B cell (primary cell): Measurements from ENCODE around the gene DDOST. TPM values are rescaled to one million over a fixed set of nuclear protein-coding genes. Genes with fewer than 3 reads are reported as not detected.

Experiments
- ATAC-seq: fragments of 200-7000 bp; cut with Tn5 transposase; one replicate; pipeline ENCODE4 v1.10.0; 2021; ENCODE audit warnings: low read depth, mild to moderate bottlenecking, moderate number of reproducible peaks, moderate library complexity
- CTCF ChIA-PET: fragments of 350-600 bp; sonication (Branson Sonifier 250); formaldehyde crosslinking; loops from one replicate; lab custom pipeline; 2021; ENCODE audit warnings: antibody characterized with exemption, inconsistent platforms; lab: Charles Lee
- POLR2A ChIA-PET: fragments of 350-600 bp; sonication (Branson Sonifier 250); formaldehyde crosslinking; loops from one replicate; lab custom pipeline; 2021; ENCODE audit warnings: antibody characterized with exemption; lab: Charles Lee
- DNase-seq: peaks from one replicate; pipeline ENCODE4 v3.0.0; 2013
- H2AFZ ChIP-seq: 2 replicates; pipeline ENCODE4 v1.6.1; 2012; ENCODE audit warnings: mild to moderate bottlenecking, low read depth, low read length; ENCODE audit not compliant: insufficient read depth, poor library complexity, severe bottlenecking
- H3K27ac ChIP-seq, 2 donors: 1 replicate in 1 of 2; 2 replicates in 1 of 2; pipeline ENCODE4 v1.5.1; 2012 to 2013; ENCODE audit warnings: low read length in 2 of 2, mild to moderate bottlenecking in 2 of 2, moderate library complexity in 1 of 2
- H3K27me3 ChIP-seq, 4 experiments: fragments of 200-600 bp in 1 of 4; sonication (generic) in 1 of 4; replicated peaks in 1 of 4; 1 replicate in 2 of 4; 2 replicates in 2 of 4; pipeline versions ENCODE4 v1.6.1 to v1.7.0; 2013 to 2016; ENCODE audit warnings: low read length in 3 of 4, mild to moderate bottlenecking in 2 of 4, mixed read lengths in 1 of 4, moderate library complexity in 1 of 4; ENCODE audit not compliant: insufficient read depth in 4 of 4, control insufficient read depth in 3 of 4; ENCODE audit errors: control extremely low read depth in 1 of 4
- H3K36me3 ChIP-seq, 2 experiments: replicated peaks in 1 of 2; 1 replicate in 1 of 2; 2 replicates in 1 of 2; pipeline versions ENCODE4 v1.6.1 to v1.7.1; 2013; ENCODE audit warnings: low read length in 1 of 2; ENCODE audit not compliant: insufficient read depth in 2 of 2, control insufficient read depth in 1 of 2; ENCODE audit errors: control extremely low read depth in 1 of 2, extremely low read depth in 1 of 2
- H3K4me1 ChIP-seq, 2 donors: fragments of 200-600 bp in 1 of 2; sonication (generic) in 1 of 2; 1 replicate in 1 of 2; 2 replicates in 1 of 2; pipeline versions ENCODE4 v1.5.1 to v1.6.1; 2013 to 2017; ENCODE audit warnings: low read length in 2 of 2; ENCODE audit not compliant: control insufficient read depth in 2 of 2, insufficient read depth in 2 of 2
- H3K4me2 ChIP-seq: replicated peaks from 2 replicates; pipeline ENCODE3; 2012; ENCODE audit warnings: mild to moderate bottlenecking, low read depth, low read length; ENCODE audit not compliant: poor library complexity, severe bottlenecking
- H3K4me3 ChIP-seq, 5 experiments: fragments of 200-600 bp in 1 of 5; sonication (generic) in 1 of 5; 1 replicate in 3 of 5; 2 replicates in 2 of 5; pipeline versions ENCODE4 v1.5.1 to v1.7.0; 2011 to 2016; ENCODE audit warnings: low read length in 4 of 5, mild to moderate bottlenecking in 4 of 5, low read depth in 2 of 5, control low read depth in 1 of 5, moderate library complexity in 1 of 5; ENCODE audit not compliant: insufficient read depth in 1 of 5; ENCODE audit errors: control extremely low read depth in 1 of 5, extremely low read depth in 1 of 5
- H3K79me2 ChIP-seq: fragments of 200-600 bp; sonication (generic); one replicate; pipeline ENCODE4 v1.6.0; 2016; ENCODE audit warnings: low read length; ENCODE audit not compliant: control insufficient read depth, insufficient read depth
- H3K9ac ChIP-seq: fragments of 200-600 bp; sonication (generic); 2 replicates; pipeline ENCODE4 v1.6.1; 2017; ENCODE audit warnings: mild to moderate bottlenecking, low read length, moderate library complexity
- H3K9me3 ChIP-seq, 3 donors: one replicate each; pipeline versions ENCODE4 v1.6.1 to v1.7.1; 2013; ENCODE audit warnings: low read length in 2 of 3; ENCODE audit not compliant: control insufficient read depth in 2 of 3, insufficient read depth in 1 of 3; ENCODE audit errors: control extremely low read depth in 1 of 3
- H4K20me1 ChIP-seq: 2 replicates; pipeline ENCODE4 v1.6.0; 2012; ENCODE audit warnings: mild to moderate bottlenecking, low read length; ENCODE audit not compliant: insufficient read depth, control insufficient read depth, poor library complexity, severe bottlenecking
- H3K27ac Mint-ChIP-seq: one replicate; pipeline ENCODE4 v1.8.0; 2021; ENCODE audit warnings: mixed read lengths
- H3K27me3 Mint-ChIP-seq: one replicate; pipeline ENCODE4 v1.8.0; 2021; ENCODE audit warnings: mixed read lengths
- H3K4me1 Mint-ChIP-seq: one replicate; pipeline ENCODE4 v1.8.0; 2021; ENCODE audit warnings: mixed read lengths
- H3K4me3 Mint-ChIP-seq: one replicate; pipeline ENCODE4 v1.8.0; 2021; ENCODE audit warnings: mixed read lengths
- H3K9me3 Mint-ChIP-seq: one replicate; pipeline ENCODE4 v1.8.0; 2022; ENCODE audit warnings: mixed read lengths; ENCODE audit not compliant: insufficient read depth
- CTCF ChIP-seq: fragments of 200-600 bp; IDR thresholded peaks from one replicate; pipeline ENCODE4 v1.8.0; 2022; ENCODE audit warnings: antibody characterized with exemption, mild to moderate bottlenecking
- EZH2 ChIP-seq: IDR thresholded peaks from 2 replicates; pipeline ENCODE4 v1.6.1; 2012; ENCODE audit warnings: borderline replicate concordance, low read depth, mild to moderate bottlenecking, moderate library complexity, low read length; ENCODE audit not compliant: insufficient read depth, poor library complexity, severe bottlenecking
- WGBS: methylation state at CpG from one replicate; pipeline ENCODE4 v1.1.5; 2013; ENCODE audit warnings: missing lambda C conversion rate; ENCODE audit not compliant: insufficient coverage; 5-methylcytosine and 5-hydroxymethylcytosine counted together
- intact Hi-C: fragments of 100-400 bp; cut with micrococcal nuclease; formaldehyde crosslinking; loops from one replicate; pipeline ENCODE4 v1.10.0; 2022
- polyA plus RNA-seq: library from polyadenylated mRNA; depleted of rRNA; stranded (reverse); fragments of >200 nt; gene quantifications from 2 replicates; pipeline ENCODE4 v1.2.3, GENCODE V29; 2012
- total RNA-seq, 2 donors: library from RNA; stranded (reverse); fragments of 120-200 nt in 1 of 2; gene quantifications; 1 replicate in 1 of 2; 2 replicates in 1 of 2; pipeline versions ENCODE4 v1.2.3 to v1.2.4, GENCODE V29; 2013 to 2022

DDOST gene
- total and polyA plus RNA-seq, 2 donors (not counting 1 experiment from before 2014, with no cell fraction given), result 73.5 to 99.2 TPM

- Histone ChIP-seq H3K4me1 (no peaks in the 10 kb centered on the region), H4K20me1 (no peaks in the 10 kb centered on the region), H2AFZ (no peak overlapping the region), H3K27ac (no peak overlapping the region), H3K27me3 (peaks cover 0 to 5% (median 0%) of the 10 kb centered on the region in 4 experiments), H3K4me2 (no peak overlapping the region), H3K79me2 (no peaks in the 10 kb centered on the region), H3K36me3 (no peaks in the 10 kb centered on the region), H3K9ac (no peak overlapping the region), H3K4me3 (no peak overlapping the region), H3K9me3 (no peaks in the 10 kb centered on the region)
- no peak for DNase-seq
- Mint-ChIP-seq H3K27me3 (peaks cover 18% of the 10 kb centered on the region), H3K4me3 (no peak overlapping the region), H3K27ac (no peak overlapping the region), H3K4me1 (no peaks in the 10 kb centered on the region), H3K9me3 (no peaks in the 10 kb centered on the region)
- ChIA-PET CTCF (interaction anchor here (0.7 kb wide), 1 partner anchor 118 kb away, joined by 3 read pairs; no protein-coding TSS in a partner anchor), POLR2A (no interaction called here)
- no peak for ATAC-seq
- intact Hi-C loops, result no loop called here
- 86% methylated on average over 3 of the region's 6 CpGs for WGBS
- TF ChIP-seq CTCF (no peak), EZH2 (no peak)
Measured at GRCh38 chr1:20621012-20621411, 40.2 kb downstream of the DDOST start.

GRCh38 chr1:20619999-20620398 is 41.2 kb downstream of the DDOST start:
- no peak for ATAC-seq
- Mint-ChIP-seq H3K27me3 (peaks cover 18% of the 10 kb centered on the region), H3K9me3 (no peaks in the 10 kb centered on the region), H3K4me3 (no peak overlapping the region), H3K27ac (no peak overlapping the region), H3K4me1 (no peaks in the 10 kb centered on the region)
- Histone ChIP-seq H3K9ac (no peak overlapping the region), H4K20me1 (no peaks in the 10 kb centered on the region), H2AFZ (no peak overlapping the region), H3K36me3 (no peaks in the 10 kb centered on the region), H3K9me3 (no peaks in the 10 kb centered on the region), H3K27me3 (peaks cover 0 to 5% (median 0%) of the 10 kb centered on the region in 4 experiments), H3K79me2 (no peaks in the 10 kb centered on the region), H3K4me2 (no peak overlapping the region), H3K4me1 (no peaks in the 10 kb centered on the region), H3K4me3 (no peak overlapping the region), H3K27ac (no peak overlapping the region)
- ChIA-PET CTCF (no interaction called here), POLR2A (no interaction called here)
- no peak for DNase-seq
- WGBS, result 71% methylated on average over 1 of the region's 1 CpG
- TF ChIP-seq EZH2, result no peak
- no peak for TF ChIP-seq CTCF
- intact Hi-C loops, result no loop called here
